Activated CD4-positive, alpha-beta T cell treated with anti-CD3 and anti-CD28 coated beads for 24 hours (primary cell): ENCODE data around the gene MOCS2.

Source experiments
- DNase-seq, 2 donors: peaks; one replicate each; pipeline ENCODE4 v3.0.0-alpha.2; 2020; ENCODE audit warnings: low read depth in 2 of 2

Gene MOCS2

GRCh38 chr5:53052499-53052898, 57.1 kb downstream of the MOCS2 start:
- no peak for DNase-seq

DNA sequence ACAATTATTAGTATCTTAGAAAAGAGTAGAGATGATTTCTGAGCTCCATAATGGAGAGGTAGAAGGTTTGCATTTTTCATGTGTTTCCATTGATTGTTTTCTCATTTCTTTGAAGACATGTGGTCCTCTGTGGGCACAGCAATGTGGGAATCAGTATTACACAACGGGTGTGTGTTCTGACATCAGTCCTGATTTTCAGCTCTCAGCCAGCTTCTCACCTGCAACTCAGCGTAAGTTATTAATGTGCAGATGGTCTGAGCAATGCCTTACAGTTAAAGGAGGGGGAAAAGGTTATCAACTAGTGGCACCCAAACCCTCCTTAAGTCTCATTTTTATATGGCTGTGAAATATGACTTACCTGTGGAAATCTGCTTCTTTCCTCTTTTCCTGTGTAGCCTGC, 61.3 kb downstream of the MOCS2 start:
- no peak for DNase-seq
